GM18907 (cell line): ENCODE measurements around the gene PPM1L.

Experiments used
- ATAC-seq: cut with Tn5 transposase; IDR thresholded peaks from one replicate; pipeline ENCODE4 v1.9.1; 2021; ENCODE audit warnings: mild to moderate bottlenecking, moderate library complexity; ENCODE audit not compliant: unreplicated experiment

PPM1L gene

DNA sequence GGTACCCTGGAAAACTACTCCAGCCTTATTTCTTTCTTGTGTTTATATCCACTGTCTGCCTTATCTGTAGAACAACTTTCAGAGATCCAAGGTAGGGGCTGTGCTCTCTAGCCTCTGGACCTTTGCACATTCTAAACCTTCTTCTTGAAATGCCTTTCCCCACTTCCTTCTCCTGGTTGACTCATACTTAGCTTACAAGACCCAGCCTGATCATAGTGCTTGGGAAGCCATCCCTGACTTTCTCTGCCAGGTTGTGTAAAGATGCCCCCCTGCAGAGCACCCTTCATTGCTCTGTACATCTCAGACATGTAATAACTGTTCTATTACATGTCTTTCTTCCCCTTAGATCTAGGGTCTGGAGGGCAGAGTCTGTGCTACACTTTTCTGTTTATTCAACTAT, 50.1 kb downstream of the PPM1L start:
- no peak for ATAC-seq

DNA sequence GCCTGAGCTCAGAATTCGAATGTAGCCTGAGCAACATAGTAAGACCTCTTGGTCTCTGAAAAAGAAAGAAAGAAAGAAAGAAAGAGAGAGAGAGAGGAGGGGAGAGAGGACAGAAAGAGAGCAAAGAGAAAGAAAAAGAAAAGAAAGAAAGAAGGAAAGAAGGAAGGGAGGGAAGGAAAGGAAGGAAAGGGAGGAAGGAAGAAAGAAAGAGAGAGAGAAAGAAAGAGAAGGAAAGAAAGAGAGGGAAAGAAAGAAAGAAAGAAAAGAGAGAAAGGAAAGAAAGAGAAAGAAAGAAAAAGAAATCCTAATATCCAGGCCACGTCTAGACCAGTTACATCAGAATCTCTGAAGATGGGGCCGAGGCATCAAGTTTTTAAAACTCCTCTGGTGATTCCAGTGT, 50.7 kb downstream of the PPM1L start:
- ATAC-seq: no peak

DNA sequence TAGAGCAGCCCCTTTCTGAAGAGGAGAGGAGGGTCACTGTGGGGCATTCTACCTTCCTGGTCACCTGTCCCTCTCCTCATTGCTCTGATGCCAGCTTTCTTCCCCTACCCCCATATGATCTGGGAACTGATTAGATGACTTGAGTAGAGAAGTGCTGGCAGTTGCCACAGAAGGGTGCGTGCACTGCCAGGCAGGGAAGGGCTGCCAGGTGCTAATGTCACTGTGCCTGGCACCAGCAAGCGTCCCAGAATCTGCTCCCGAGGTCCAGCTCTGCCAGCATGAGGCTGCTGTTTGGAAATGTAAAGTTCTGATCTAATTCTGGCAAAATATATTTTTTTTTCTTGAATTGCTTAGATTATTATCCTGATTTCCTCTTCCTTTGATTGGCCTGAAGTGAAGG, 52.8 kb downstream of the PPM1L start:
- no peak for ATAC-seq

DNA sequence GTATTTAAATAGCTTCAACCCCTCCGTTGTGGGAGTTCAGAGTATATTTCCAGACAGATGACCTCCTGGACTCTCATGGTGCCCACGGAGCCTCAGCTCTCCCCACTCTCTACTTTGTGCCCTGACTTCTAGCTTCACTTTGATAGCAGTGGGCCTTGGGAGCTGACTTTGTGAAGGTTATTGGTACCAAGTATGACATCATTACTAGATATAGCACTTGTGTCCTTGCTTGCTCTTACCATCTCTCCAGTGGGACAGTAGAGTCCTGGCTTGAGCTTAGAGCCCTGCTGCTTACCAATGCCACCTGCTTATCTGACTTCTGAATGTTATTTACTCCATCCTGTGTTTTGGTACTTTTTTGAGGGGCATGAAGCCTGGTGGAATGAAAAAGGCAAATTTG, 53.4 kb downstream of the PPM1L start:
- no peak for ATAC-seq

DNA sequence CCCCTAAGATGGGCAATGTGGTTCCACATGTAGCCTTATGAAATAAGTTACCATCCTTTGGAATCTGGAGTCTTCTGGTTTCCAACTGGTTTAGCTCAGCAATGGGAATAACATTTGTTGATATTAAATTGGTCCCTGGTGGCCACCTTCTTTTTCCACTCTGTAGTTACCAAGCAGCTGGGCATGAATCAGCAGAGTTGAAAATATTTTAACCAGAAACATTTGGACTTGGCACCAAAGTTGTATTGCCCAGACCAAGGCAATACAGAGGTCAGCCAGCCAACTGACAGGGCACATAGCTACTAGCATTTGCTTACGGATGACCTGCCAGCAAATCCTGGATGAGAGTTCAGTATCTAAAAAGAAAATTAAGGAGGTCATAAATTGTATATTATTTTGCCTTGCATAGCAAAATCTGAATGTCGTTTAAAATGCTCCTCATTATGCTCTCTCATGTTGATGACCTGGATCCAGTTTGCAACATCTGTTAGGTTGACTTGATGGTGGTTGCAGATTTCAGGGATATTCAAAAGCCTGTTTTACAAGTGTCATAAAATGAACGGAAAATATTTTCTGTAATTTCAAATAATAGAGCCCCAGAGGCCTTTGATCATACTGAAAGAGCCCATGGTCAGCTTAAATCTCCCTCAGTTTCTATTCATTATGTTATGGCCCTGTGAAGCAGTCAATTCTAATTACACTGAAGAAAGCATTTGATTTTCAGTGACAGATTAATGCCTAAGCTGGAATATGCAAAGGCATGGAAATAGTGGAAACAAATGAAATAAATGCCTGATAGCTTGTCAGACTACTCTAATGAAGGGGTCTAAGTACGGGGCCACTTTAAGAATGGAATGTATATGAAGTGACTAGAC, 54.6 kb downstream of the PPM1L start:
- ATAC-seq: no peak

DNA sequence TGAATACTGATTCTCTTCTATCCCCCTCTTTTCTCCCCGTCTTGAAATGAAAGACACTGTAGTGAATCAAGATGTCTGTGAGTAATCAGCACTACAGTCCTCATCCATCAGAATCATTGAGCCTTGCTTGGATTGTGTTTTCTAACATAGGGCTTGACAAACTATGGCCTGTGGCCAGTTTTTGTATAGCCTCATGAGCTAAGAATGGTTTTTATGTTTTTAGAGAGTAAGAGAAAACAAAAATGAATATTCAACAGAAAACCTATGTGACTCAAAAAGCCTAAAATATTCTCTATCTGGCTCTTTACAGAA, 55.2 kb downstream of the PPM1L start:
- no peak for ATAC-seq

DNA sequence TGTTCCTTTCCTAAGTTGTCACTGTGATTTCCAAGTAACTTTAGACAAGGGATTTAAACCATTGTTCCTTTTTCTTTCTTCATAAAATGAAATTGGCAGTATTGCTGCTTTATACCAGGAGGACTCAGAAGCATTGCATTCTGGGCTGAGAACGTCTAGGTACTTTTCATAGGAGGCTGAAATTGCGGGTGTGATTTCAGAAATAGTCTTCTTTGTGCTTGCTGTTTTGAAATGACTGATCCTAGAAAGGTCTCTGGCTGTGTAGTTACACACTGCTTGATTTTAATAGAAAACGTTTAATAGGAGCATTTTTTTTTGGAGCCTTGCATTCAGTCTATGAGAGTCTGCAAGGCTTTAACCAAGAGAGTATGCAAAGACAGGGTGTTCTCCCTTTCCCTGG, 56.3 kb downstream of the PPM1L start:
- ATAC-seq: no peak

DNA sequence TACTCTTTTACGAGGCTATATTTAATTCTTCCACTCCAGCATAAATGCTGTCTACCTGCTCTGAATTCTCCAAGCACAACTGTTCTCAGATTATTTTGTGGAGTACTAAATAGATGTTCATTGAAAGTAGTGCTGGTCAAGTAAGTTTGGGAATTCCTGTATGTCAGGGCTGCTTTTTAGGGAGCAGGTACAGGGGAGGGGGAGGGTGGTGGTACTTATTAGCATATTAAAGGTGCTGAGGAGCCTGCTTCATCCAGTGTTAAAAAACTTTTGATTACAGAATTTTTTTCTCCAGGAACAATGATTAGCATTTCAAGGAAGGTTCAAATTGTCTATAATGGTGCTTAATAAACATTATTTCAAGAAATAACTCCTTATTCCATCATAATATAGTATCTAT, 59.2 kb downstream of the PPM1L start:
- ATAC-seq: no peak

DNA sequence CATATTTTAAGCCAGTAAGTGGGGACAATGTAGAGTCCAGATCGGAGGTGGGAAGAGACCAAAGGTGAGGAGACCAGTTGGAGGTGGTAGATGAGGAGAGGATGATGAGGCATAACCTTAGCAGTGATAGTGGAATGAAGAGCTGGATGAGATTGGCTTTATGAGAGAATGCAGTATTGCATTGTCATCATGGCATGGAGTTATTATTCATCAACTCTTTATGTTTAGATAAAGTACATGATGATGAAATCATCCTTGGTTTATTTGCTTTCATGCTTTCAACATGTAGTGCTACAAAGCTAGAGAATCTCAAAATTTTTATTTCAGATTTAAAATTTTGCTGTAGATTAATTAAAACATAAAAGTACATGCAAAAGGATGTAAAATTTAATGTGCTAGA, 64.0 kb downstream of the PPM1L start:
- ATAC-seq: no peak

DNA sequence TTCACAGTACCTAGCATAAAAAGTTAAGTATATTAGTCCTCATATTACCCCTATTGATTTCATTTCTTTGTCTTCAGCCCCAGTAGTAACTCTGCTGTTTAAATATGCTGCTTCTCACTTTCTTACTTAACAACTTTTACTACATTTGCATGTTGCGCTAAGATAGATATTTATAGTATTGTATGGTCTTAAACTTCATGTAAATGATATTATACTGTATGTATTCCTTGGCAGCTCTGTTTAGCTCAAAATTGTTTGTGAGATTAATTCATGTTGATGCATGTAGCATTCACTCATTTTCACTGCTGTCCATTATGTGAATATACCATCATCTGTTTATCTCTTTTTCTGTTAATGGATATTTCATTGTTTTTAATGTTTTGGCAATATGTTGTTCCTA, 64.4 kb downstream of the PPM1L start:
- no peak for ATAC-seq

DNA sequence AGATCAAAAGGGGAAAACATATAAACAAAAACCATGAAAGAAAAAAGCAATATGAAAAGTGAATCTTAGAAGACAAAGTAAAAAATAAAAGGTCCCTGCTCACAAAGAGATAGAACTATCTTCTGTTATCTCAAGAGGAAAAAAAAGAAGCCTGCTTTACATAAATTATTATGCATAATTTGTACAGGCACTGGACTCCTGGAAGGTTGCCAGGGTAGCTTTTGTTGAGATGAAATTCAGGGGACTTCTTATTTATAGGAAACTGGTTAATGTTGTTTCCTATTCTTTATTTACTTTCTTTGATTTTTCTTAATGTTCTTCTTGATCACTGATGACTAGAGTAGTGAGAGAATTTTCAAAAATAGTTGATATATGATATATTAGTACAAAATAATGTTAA, 66.9 kb downstream of the PPM1L start:
- ATAC-seq: no peak

DNA sequence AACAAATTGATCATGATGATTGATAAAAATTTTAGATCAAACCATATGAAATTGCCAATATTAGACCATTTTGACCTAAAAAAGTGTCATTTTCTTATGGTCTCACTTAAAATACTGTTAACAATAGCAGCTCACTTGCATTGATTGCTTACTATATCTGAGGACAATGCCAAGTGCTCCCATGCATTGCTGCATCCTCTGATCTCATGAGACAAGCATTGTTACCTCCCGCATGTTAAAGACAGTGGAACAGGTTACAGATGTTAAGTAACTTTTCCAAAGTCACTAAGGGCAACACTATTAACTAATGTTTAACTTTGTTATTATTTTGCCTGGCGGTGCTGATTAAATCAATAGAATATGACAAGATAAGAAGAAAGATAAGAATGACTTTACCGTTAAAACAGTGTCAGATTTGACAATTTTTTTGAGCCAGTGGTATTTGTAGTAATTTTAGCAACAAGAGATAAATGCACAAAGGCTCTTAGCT, 69.3 kb downstream of the PPM1L start:
- no peak for ATAC-seq

DNA sequence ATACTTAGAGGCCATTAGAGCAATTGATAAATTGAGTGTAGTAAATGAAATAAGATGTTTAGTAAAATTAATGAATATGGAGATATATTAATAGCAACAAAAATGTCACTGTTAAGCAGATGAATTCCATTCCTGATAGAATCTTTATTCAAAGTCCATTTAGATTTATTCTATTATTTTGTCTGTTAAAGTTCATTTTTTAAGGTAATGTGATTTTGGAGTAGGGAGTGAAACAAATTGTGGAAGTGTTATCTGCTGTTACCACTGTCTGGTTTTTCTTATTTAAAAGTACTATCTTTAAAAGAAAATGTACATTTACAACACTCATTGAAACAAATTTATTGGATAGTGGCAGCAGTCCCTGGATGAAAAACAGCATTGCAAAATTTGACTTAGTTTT, 70.4 kb downstream of the PPM1L start:
- no peak for ATAC-seq

DNA sequence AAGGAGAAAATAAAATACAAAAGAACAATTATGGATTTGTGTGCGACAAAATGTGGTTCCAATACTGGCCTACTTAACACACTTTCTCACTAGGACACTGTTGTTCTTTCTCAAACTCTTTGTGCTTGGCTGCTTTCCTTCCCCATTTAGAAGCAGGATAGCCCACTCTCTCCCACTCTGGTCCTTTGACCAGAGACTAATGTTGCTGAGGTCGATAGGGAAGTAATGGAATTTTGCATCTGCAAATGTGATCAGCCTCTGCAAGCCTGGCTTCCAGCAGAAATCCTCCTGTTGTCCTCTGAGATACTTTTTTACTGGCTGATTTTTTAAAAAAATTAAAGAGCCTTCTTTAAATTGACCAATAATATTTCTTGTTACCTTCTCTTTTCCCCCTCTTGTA, 71.0 kb downstream of the PPM1L start:
- ATAC-seq: no peak

DNA sequence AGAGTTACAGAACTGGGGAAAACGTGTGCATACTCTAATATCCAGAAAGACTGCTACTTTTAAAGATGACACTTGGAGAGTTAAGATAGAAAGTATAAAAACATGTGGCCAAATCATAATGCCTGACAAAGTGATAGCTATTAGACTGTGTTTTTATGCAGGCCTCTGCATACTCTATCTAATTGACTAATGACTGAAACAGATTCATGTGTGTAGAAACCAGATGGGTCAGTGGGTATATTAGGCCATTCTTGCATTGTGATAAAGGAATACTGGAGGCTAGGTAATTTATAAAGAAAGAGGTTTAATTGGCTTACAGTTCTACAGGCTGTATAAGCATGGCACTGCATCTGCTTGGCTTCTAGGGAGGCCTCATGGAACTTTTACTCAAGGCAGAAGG, 71.5 kb downstream of the PPM1L start:
- no peak for ATAC-seq

DNA sequence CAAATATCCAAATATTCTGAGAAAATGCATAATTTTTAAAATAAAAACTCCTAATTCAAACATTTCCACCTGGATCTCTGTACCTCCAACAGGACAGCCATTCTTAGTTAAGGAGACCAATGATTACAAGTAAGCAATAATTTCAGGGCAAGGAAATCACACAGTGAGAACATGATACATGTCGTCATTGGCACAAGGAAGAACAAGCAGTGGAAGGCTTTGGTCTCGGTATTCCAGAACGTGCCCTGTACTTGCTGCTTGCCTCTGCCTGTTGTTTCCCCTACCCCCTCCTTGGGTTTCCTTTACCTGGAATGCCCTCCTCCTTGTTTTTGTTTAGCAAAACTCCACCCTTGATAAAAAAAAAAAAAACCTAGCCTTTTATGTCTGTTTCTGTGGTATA, 72.8 kb downstream of the PPM1L start:
- ATAC-seq: no peak

DNA sequence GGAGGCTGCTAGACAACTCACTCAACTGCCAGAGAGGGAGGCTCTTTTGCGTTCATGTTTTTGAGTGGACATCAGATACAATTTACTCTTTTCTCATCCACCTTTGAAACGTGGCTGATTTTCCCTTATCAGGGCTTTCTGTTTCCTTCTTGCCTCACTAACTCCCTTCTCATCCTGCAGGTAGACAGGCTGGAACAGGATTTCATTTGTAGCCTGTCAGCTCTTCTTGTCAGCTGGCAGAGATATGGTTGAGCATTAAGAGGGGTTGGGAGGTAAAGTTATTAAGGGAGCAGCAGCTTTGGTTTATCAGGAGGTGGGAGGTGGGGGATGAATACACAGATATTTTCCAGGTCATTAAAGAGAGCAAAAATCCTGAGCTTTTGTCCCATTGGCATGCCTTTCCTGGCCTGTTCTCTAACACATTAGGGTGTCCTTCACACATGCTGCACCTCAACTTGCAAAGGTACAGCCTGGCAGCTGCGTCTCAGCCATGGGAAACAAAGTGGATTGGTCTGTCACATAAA, 73.5 kb downstream of the PPM1L start:
- ATAC-seq: no peak

DNA sequence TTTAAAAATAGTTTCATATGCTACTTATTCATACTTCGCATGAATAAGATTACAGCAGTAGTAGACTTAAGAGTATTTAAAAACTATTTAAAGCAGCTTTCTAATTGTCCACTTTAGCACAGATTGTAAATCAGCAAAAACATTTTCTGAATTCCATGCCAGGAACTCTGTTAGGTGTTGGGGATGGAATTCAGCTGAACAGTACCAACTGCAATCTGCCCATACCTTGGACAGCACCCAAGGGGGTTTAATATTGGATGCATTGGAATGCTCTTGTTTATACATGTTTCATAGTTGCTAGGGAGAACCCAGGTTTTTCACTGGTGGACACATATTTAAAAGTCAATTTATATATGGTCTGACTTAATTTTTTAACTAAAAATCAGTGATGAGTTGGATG, 74.8 kb downstream of the PPM1L start:
- no peak for ATAC-seq

DNA sequence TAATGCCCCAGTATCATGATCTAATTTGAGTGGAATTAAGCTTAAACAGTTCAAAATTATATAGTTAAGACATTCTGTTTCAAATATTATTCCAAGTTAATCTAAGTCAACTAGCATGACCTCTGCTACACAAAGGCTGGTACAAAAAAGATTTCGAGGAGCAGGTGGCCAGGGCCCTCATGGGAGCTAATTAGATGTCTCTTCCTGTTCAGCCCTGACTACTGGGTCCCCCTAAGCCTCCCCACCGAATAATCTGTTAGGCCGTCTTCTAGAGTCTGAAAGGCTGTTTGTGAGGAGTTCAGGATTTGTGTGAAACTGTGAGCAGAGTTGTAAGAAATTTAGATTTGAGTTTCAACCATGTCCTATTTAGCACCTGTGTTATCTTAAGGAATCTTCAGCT, 75.4 kb downstream of the PPM1L start:
- ATAC-seq: no peak

DNA sequence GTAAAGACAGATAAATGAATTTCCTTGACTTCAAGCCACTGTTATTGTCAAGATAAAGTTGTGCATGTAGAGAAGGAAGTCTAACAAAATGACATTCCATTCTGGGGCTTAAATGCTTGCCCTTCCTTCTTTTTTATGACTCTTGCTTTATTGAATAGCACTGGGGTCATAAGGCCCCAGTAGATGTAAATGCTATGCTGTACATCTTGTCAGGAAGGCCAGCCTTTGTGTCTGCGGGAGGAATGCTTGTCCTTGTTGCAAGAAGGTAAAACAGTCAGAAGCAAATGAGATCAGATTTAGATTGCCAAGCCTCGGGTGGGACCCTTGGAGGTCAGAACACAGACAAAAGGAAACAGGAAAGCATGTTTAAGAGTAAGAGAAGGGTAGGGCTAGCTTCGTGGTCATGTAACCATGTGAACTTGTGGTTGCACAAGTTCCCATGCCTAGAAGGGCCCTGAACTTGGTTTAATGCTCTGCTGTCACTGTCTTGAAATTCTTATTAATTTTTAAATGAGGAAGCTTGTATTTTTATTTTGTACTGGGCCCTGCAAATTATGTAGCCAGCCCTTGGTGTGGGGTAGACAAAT, 81.5 kb downstream of the PPM1L start:
- no peak for ATAC-seq

DNA sequence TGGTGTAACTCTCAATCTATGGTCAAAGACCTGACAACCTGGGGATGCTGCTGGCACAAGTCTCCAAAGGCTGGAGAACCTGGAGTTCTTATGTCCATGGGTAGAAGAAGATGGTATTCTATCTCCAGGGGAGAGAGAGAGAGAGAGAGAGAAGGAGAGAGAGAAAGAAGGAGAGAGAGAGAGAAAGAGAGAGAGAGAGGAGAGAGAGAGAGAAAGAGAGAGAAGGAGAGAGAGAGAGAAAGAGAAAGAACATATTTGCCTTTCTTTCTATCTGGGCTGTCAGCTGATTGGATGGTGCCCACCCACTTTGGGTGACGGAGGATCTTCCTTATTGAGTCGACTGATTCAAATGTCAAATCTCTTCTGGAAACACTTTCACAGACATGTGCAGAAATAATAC, 84.6 kb downstream of the PPM1L start:
- no peak for ATAC-seq

DNA sequence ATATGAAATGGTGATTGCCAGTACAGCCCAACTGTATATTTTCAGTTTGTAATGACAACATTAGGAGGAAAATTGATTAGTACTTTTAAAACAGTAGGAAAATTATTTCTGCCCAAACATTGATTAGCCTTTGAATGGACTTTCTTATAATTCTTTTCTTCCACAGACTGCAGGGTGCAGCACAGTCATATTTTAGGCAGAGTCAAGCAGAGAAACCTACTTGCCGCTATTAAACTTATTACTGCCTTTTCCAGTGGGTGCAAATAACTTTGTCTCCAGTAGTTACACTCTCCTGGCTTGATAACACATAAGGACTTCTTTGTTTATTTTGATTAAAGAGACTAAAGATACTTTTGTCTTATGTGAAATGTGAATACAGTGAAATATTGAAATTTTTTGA, 85.4 kb downstream of the PPM1L start:
- no peak for ATAC-seq
